Thyroid gland (tissue), 4 donors: ENCODE data around the gene CST3. TPM values are rescaled to one million over a fixed set of nuclear protein-coding genes. Genes with fewer than 3 reads are reported as not detected.

Experiments
- DNase-seq, 2 donors: peaks; one replicate each; pipeline ENCODE4 v3.0.0-alpha.2; 2019
- H3K27ac ChIP-seq, 3 donors: fragments of 200-600 bp; sonication (generic); 1 replicate in 2 of 3; 2 replicates in 1 of 3; pipeline ENCODE4 v1.5.1; 2016 to 2019; ENCODE audit warnings: mild to moderate bottlenecking in 1 of 3, moderate library complexity in 1 of 3
- H3K27me3 ChIP-seq: fragments of 200-600 bp; sonication (generic); one replicate; pipeline ENCODE4 v1.5.1; 2019
- H3K36me3 ChIP-seq, 2 donors: fragments of 200-600 bp; sonication (generic); one replicate each; pipeline ENCODE4 v1.5.1; 2016 to 2019
- H3K4me1 ChIP-seq, 2 donors: fragments of 200-600 bp; sonication (generic); one replicate each; pipeline ENCODE4 v1.5.1; 2017 to 2019
- H3K4me3 ChIP-seq, 3 donors: fragments of 200-600 bp; sonication (generic); replicated peaks in 1 of 3; 1 replicate in 2 of 3; 2 replicates in 1 of 3; pipeline ENCODE4 v1.5.1; 2016; ENCODE audit warnings: mild to moderate bottlenecking in 1 of 3
- H3K9me3 ChIP-seq: fragments of 200-600 bp; sonication (generic); one replicate; pipeline ENCODE4 v1.5.1; 2017
- CTCF ChIP-seq, 6 experiments: fragments of 200-600 bp in 3 of 6; fragments of 450-650 bp in 3 of 6; sonication (generic) in 3 of 6; IDR thresholded peaks; one replicate each; pipeline ENCODE4 v1.5.1; 2016 to 2019; ENCODE audit warnings: antibody characterized with exemption in 6 of 6, mild to moderate bottlenecking in 2 of 6, inconsistent platforms in 1 of 6, moderate library complexity in 1 of 6
- POLR2A ChIP-seq, 2 donors: fragments of 450-650 bp; IDR thresholded peaks; one replicate each; pipeline ENCODE4 v1.6.1; 2017; ENCODE audit warnings: antibody characterized with exemption in 2 of 2, mild to moderate bottlenecking in 2 of 2, moderate library complexity in 1 of 2
- WGBS, 2 donors: methylation state at CpG; one replicate each; pipeline ENCODE4 v1.1.5; 2017; 5-methylcytosine and 5-hydroxymethylcytosine counted together
- intact Hi-C: fragments of 100-400 bp; cut with DNase I; formaldehyde crosslinking; loops from one replicate; pipeline ENCODE4 v1.15.1; 2023
- total RNA-seq, 4 donors: library from RNA; depleted of rRNA; stranded (reverse); fragments of >200 nt; gene quantifications; one replicate each; pipeline ENCODE4 v1.2.3, GENCODE V29; 2016

The CST3 gene
- total RNA-seq, 4 donors from 2014 or later, result 638 to 1,425 (median 898) TPM

GRCh38 chr20:23612396-23612795, 25.4 kb downstream of the CST3 start:
- Histone ChIP-seq H3K27ac (no peak overlapping the region), H3K4me1 (peaks cover 0 to 14% of the 10 kb centered on the region in 2 donors), H3K36me3 (no peaks in the 10 kb centered on the region), H3K4me3 (no peak overlapping the region), H3K27me3 (no peaks in the 10 kb centered on the region), H3K9me3 (no peaks in the 10 kb centered on the region)
- DNase-seq, result no peak
- TF ChIP-seq CTCF (IDR thresholded peaks at IDR 0.05) (no peak), POLR2A (IDR thresholded peaks at IDR 0.05) (no peak)
- intact Hi-C loops, result no loop called here
- WGBS, 2 donors, result 16 to 24% methylated on average over 2 of the region's 2 CpGs

GRCh38 chr20:23609486-23610109, 28.2 kb downstream of the CST3 start:
- no peak overlapping the region for H3K27ac ChIP-seq
- H3K36me3 ChIP-seq, result no peaks in the 10 kb centered on the region
- WGBS, 2 donors, result 91 to 95% methylated on average over 5 of the region's 5 CpGs
- no peak overlapping the region for H3K4me3 ChIP-seq
- no peaks in the 10 kb centered on the region for H3K27me3 ChIP-seq
- peaks cover 0 to 14% of the 10 kb centered on the region in 2 donors for H3K4me1 ChIP-seq
- DNase-seq, result no peak
- no peaks in the 10 kb centered on the region for H3K9me3 ChIP-seq
- intact Hi-C loops, result loop anchor here (10.0 kb wide), 1 partner anchor 165 kb away; no protein-coding TSS in a partner anchor
- TF ChIP-seq CTCF (IDR thresholded peaks at IDR 0.05) (no peak), POLR2A (IDR thresholded peaks at IDR 0.05) (no peak)

GRCh38 chr20:23608251-23608846, 29.4 kb downstream of the CST3 start:
- intact Hi-C loops, result loop anchor here (10.0 kb wide), 1 partner anchor 164 kb away; no protein-coding TSS in a partner anchor
- Histone ChIP-seq H3K27me3 (no peaks in the 10 kb centered on the region), H3K27ac (no peak overlapping the region), H3K4me1 (peaks cover 0 to 7% of the 10 kb centered on the region in 2 donors), H3K9me3 (no peaks in the 10 kb centered on the region), H3K4me3 (no peak overlapping the region), H3K36me3 (no peaks in the 10 kb centered on the region)
- DNase-seq, result no peak
- TF ChIP-seq CTCF (IDR thresholded peaks at IDR 0.05) (no peak), POLR2A (IDR thresholded peaks at IDR 0.05) (no peak)
- WGBS, 2 donors, result 67 to 82% methylated on average over 18 of the region's 18 CpGs

- no peak for TF ChIP-seq CTCF (IDR thresholded peaks at IDR 0.05)
- no peak for TF ChIP-seq POLR2A (IDR thresholded peaks at IDR 0.05)
- no peaks in the 10 kb centered on the region for H3K27me3 ChIP-seq
- H3K36me3 ChIP-seq, result no peaks in the 10 kb centered on the region
- WGBS, 2 donors, result 88 to 91% methylated on average over 12 to 13 of the region's 14 CpGs
- no peak overlapping the region for H3K4me3 ChIP-seq
- H3K4me1 ChIP-seq, result peaks cover 0 to 5% of the 10 kb centered on the region in 2 donors
- H3K9me3 ChIP-seq, result no peaks in the 10 kb centered on the region
- DNase-seq, result no peak
- no peak overlapping the region for H3K27ac ChIP-seq
- intact Hi-C loops, result loop anchor here (10.0 kb wide), 1 partner anchor 163 kb away; no protein-coding TSS in a partner anchor
These were observed 30.1 kb downstream of the CST3 start for GRCh38 chr20:23607497-23608245.
